H1 (cell line): Measurements from ENCODE around the gene NOL3. TPM values are rescaled to one million over a fixed set of nuclear protein-coding genes. Genes with fewer than 3 reads are reported as not detected.
A peak's percentile ranks its signal among the peaks of the same experiment; 100 is the strongest.

Experiments
- EGR1 ChIP-seq: IDR thresholded peaks from 2 replicates; pipeline ENCODE4 v1.6.1; 2011; ENCODE audit warnings: low read depth, low read length, borderline replicate concordance
- NANOG ChIP-seq: IDR thresholded peaks from 2 replicates; pipeline ENCODE4 v1.6.1; 2011; ENCODE audit warnings: low read length, low read depth, mild to moderate bottlenecking, inconsistent platforms; ENCODE audit not compliant: insufficient read depth, poor library complexity, severe bottlenecking
- SAP30 ChIP-seq: fragments of 300-600 bp; sonication (generic); IDR thresholded peaks from 2 replicates; pipeline ENCODE4 v1.7.1; 2012; ENCODE audit warnings: low read length, moderate library complexity, mild to moderate bottlenecking, inconsistent platforms; ENCODE audit not compliant: insufficient read depth, insufficient replicate concordance
- polyA plus RNA-seq, 7 experiments: library from polyadenylated mRNA; depleted of rRNA in 3 of 7; stranded (reverse) in 5 of 7; unstranded in 2 of 7; fragments of >200 nt in 5 of 7; fragments of 200-250 nt in 2 of 7; gene quantifications; 1 replicate in 5 of 7; 2 replicates in 1 of 7; 4 replicates in 1 of 7; pipeline versions ENCODE4 v1.2.1 to v1.2.3, GENCODE V29; 2011 to 2013; ENCODE audit warnings: missing spikeins in 2 of 7, mixed read lengths in 2 of 7
- total RNA-seq: library from RNA; stranded (reverse); fragmentation: NEBNext Ultra II Directional; extraction: Animal tissue kit (Norgen Biotek cat#: 25700); gene quantifications from 2 replicates; pipeline ENCODE4 v1.2.1, GENCODE V29; 2021

NOL3 gene
- total and polyA plus RNA-seq, 2 of the 8 experiments (the other 6 are each of a cell fraction or from before 2014, with no cell fraction given): 2.2 to 4.6 TPM

- TF ChIP-seq SAP30 (peak; percentile 97), EGR1 (peak; percentile 69), NANOG (peak; percentile 27)
These were observed 14.8 kb downstream of the NOL3 start (continued) for GRCh38 chr16:67184995-67185650.
